ENCODE results near the gene HES6. TPM values are rescaled to one million over a fixed set of nuclear protein-coding genes. Genes with fewer than 3 reads are reported as not detected.
A peak's percentile ranks its signal among the peaks of the same experiment; 100 is the strongest.
"Not testable (repeated sequence)": the region's sequence is repeated elsewhere in the genome, so short reads cannot be mapped to it uniquely, and the experiment has no call there.

Gene HES6
- total and polyA plus RNA-seq, 2 experiments from 2014 or later = 17.8 to 23.0 TPM

- Histone ChIP-seq H4K20me1 (ENCODE audit: insufficient read depth, poor library complexity, severe bottlenecking) (peaks cover 5% of the 10 kb centered on the region), H3K4me1 (ENCODE audit: insufficient read depth) (peaks cover 13% of the 10 kb centered on the region), H2AFZ (no peak overlapping the region), H3K79me2 (peaks cover 24% of the 10 kb centered on the region), H3K36me3 (replicated peaks; ENCODE audit: insufficient read depth, low read depth) (no peaks in the 10 kb centered on the region), H3K9me2 (replicated peaks; ENCODE audit: insufficient read depth) (no peaks in the 10 kb centered on the region), H3K4me2 (no peak overlapping the region), H3K27me3 (no peaks in the 10 kb centered on the region), H3K9me3 (ENCODE audit: low read depth) (no peaks in the 10 kb centered on the region), H3K4me3 (no peak overlapping the region), H3K27ac (peak overlapping the region; percentile 83)
- peak; percentile 54 for DNase-seq (ENCODE audit: low spot score)
- 78% methylated on average over 20 of the region's 20 CpGs for WGBS (ENCODE audit: low lambda C conversion rate, missing lambda C conversion rate)
- TF ChIP-seq EZH2 (IDR thresholded peaks at IDR 0.05; ENCODE audit: borderline replicate concordance) (no peak), CTCF (IDR thresholded peaks at IDR 0.05; ENCODE audit: poor library complexity) (no peak), EZH2phosphoT487 (IDR thresholded peaks at IDR 0.05; ENCODE audit: low read depth, severe bottlenecking, unreplicated experiment) (no peak)
Measured at GRCh38 chr2:238274152-238274865, 34.5 kb upstream of the HES6 start.

DNA sequence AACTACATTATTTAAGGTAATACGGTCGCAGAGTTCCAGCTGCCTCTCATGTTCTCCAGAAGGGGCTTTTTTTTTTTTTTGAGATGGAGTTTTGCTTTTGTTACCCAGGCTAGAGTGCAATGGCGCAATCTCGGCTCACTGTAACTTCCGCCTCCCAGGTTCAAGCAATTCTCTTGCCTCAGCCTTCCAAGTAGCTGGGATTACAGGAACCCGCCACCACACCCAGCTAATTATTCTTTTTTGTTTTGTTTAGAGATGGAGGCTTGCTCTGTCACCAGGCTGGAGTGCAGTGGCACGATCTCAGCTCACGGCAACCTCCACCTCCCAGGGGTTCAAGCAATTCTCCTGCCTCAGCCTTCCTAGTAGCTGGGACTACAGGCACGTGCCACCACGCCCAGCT lies 33.6 kb upstream of the HES6 start:
- not testable (repeated sequence) for H3K9me3 ChIP-seq (ENCODE audit: low read depth); H2AFZ ChIP-seq; H3K36me3 ChIP-seq (replicated peaks; ENCODE audit: insufficient read depth, low read depth); H3K27ac ChIP-seq; DNase-seq (ENCODE audit: low spot score); H3K27me3 ChIP-seq; H3K9me2 ChIP-seq (replicated peaks; ENCODE audit: insufficient read depth); H4K20me1 ChIP-seq (ENCODE audit: insufficient read depth, poor library complexity, severe bottlenecking); H3K4me2 ChIP-seq; H3K4me3 ChIP-seq
- 90% methylated on average over 10 of the region's 10 CpGs for WGBS (ENCODE audit: low lambda C conversion rate, missing lambda C conversion rate)
- Histone ChIP-seq H3K4me1 (ENCODE audit: insufficient read depth) (peaks cover 13% of the 10 kb centered on the region), H3K79me2 (peaks cover 15% of the 10 kb centered on the region)

DNA sequence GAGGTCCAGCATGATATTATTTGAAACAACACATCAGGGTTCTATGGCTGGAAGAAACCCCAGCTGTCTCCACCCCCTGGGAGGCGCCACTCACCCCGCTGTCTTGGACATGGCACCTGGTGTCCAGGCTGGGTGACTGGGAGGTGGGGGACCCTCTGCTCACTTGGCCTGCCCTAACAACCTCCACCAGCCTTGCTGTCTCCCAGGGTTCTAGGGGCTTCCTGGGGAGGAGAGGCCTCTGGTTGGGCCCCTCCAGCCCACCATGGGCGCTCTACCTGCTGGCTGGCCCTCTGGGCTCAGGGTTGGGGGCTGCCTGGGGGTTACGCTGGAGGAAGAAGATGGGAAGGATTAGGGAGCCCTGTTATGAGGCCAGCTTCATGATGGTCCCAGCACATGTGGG lies 32.3 kb upstream of the HES6 start:
- DNase-seq (ENCODE audit: low spot score) = no peak
- TF ChIP-seq EZH2phosphoT487 (IDR thresholded peaks at IDR 0.05; ENCODE audit: low read depth, severe bottlenecking, unreplicated experiment) = no peak
- TF ChIP-seq CTCF (IDR thresholded peaks at IDR 0.05; ENCODE audit: poor library complexity) = no peak
- no peak for TF ChIP-seq EZH2 (IDR thresholded peaks at IDR 0.05; ENCODE audit: borderline replicate concordance)
- Histone ChIP-seq H3K27me3 (no peaks in the 10 kb centered on the region), H3K27ac (no peak overlapping the region), H3K4me1 (ENCODE audit: insufficient read depth) (peaks cover 13% of the 10 kb centered on the region), H3K4me3 (no peak overlapping the region), H3K9me2 (replicated peaks; ENCODE audit: insufficient read depth) (no peaks in the 10 kb centered on the region), H4K20me1 (ENCODE audit: insufficient read depth, poor library complexity, severe bottlenecking) (no peaks in the 10 kb centered on the region), H3K9me3 (ENCODE audit: low read depth) (no peaks in the 10 kb centered on the region), H3K79me2 (peaks cover 2% of the 10 kb centered on the region), H3K4me2 (no peak overlapping the region), H2AFZ (no peak overlapping the region), H3K36me3 (replicated peaks; ENCODE audit: insufficient read depth, low read depth) (no peaks in the 10 kb centered on the region)
- 95% methylated on average over 4 of the region's 4 CpGs for WGBS (ENCODE audit: low lambda C conversion rate, missing lambda C conversion rate)

- H3K27ac ChIP-seq; H3K27me3 ChIP-seq; H3K9me2 ChIP-seq (replicated peaks; ENCODE audit: insufficient read depth); H2AFZ ChIP-seq; H3K36me3 ChIP-seq (replicated peaks; ENCODE audit: insufficient read depth, low read depth); H3K4me3 ChIP-seq; H3K4me2 ChIP-seq; H3K9me3 ChIP-seq (ENCODE audit: low read depth); H4K20me1 ChIP-seq (ENCODE audit: insufficient read depth, poor library complexity, severe bottlenecking); DNase-seq (ENCODE audit: low spot score); H3K79me2 ChIP-seq: not testable (repeated sequence)
- peaks cover 13% of the 10 kb centered on the region for H3K4me1 ChIP-seq (ENCODE audit: insufficient read depth)
- 28% methylated on average over 8 of the region's 8 CpGs for WGBS (ENCODE audit: low lambda C conversion rate, missing lambda C conversion rate)
Measured at GRCh38 chr2:238271686-238272085, 31.8 kb upstream of the HES6 start.

Measured in hepatocyte (in vitro differentiated cells).